ENCODE data around the gene ADSS1. TPM values are rescaled to one million over a fixed set of nuclear protein-coding genes. Genes with fewer than 3 reads are reported as not detected.

The ADSS1 gene
- polyA plus RNA-seq, 1 donor (not counting 4 experiments of a cell fraction or from before 2014, with no cell fraction given) = 1.7 TPM

- Histone ChIP-seq H3K27me3 (ENCODE audit: control insufficient read depth, extremely low read depth, insufficient read depth, low read length) (no peaks in the 10 kb centered on the region), H3K4me2 (ENCODE audit: control insufficient read depth, extremely low read depth, insufficient read depth, low read depth, low read length) (no peak overlapping the region), H3K4me3 (ENCODE audit: control insufficient read depth in 2 of 3, extremely low read depth in 1 of 3, insufficient read depth in 2 of 3, low read depth in 1 of 3, low read length in 3 of 3) (no peak overlapping the region), H2AFZ (ENCODE audit: control insufficient read depth, low read length) (no peak overlapping the region), H3K4me1 (ENCODE audit: control insufficient read depth, extremely low read depth, insufficient read depth, low read length) (peaks cover 3% of the 10 kb centered on the region), H4K20me1 (ENCODE audit: control insufficient read depth, extremely low read depth, insufficient read depth, low read length) (peaks cover 7% of the 10 kb centered on the region), H3K36me3 (ENCODE audit: control insufficient read depth in 2 of 2, extremely low read depth in 1 of 2, insufficient read depth in 2 of 2, low read length in 2 of 2) (peaks cover 3 to 19% of the 10 kb centered on the region in 2 experiments), H3K79me2 (ENCODE audit: control insufficient read depth, insufficient read depth, low read length) (no peaks in the 10 kb centered on the region), H3K9me1 (ENCODE audit: control insufficient read depth, extremely low read depth, insufficient read depth, low read length) (no peaks in the 10 kb centered on the region), H3K9me3 (ENCODE audit: control insufficient read depth, low read depth, low read length) (no peaks in the 10 kb centered on the region), H3K27ac (ENCODE audit: control insufficient read depth, insufficient read depth, low read length) (no peak overlapping the region), H3K9ac (ENCODE audit: control insufficient read depth, extremely low read depth, insufficient read depth, low read length) (no peak overlapping the region)
- FAIRE-seq (no peak), DNase-seq (ENCODE audit: low read depth, low spot score) (no peak)
- TF ChIP-seq EZH2 (IDR thresholded peaks at IDR 0.05; ENCODE audit: low read length) = no peak
- TF ChIP-seq CTCF (optimal IDR thresholded peaks at IDR 0.05 in 1 of 3, IDR thresholded peaks at IDR 0.05 in 1 of 3, conservative IDR thresholded peaks at IDR 0.05 in 1 of 3; ENCODE audit: extremely low read depth in 1 of 3, insufficient read depth in 2 of 3, low read length in 3 of 3) = no peak
- dilution Hi-C loops (cut with MboI; ENCODE audit: extremely low pct_ligation_motif_present, low sequenced_read_pairs) = no loop called here
Measured at GRCh38 chr14:104718871-104719270, 5.2 kb upstream of the ADSS1 start.

GRCh38 chr14:104719343-104719742, 4.7 kb upstream of the ADSS1 start:
- Histone ChIP-seq H3K27me3 (ENCODE audit: control insufficient read depth, extremely low read depth, insufficient read depth, low read length) (no peaks in the 10 kb centered on the region), H3K36me3 (ENCODE audit: control insufficient read depth in 2 of 2, extremely low read depth in 1 of 2, insufficient read depth in 2 of 2, low read length in 2 of 2) (peaks cover 3 to 17% of the 10 kb centered on the region in 2 experiments), H3K9ac (ENCODE audit: control insufficient read depth, extremely low read depth, insufficient read depth, low read length) (no peak overlapping the region), H2AFZ (ENCODE audit: control insufficient read depth, low read length) (no peak overlapping the region), H3K27ac (ENCODE audit: control insufficient read depth, insufficient read depth, low read length) (no peak overlapping the region), H3K9me3 (ENCODE audit: control insufficient read depth, low read depth, low read length) (no peaks in the 10 kb centered on the region), H3K4me3 (ENCODE audit: control insufficient read depth in 2 of 3, extremely low read depth in 1 of 3, insufficient read depth in 2 of 3, low read depth in 1 of 3, low read length in 3 of 3) (no peak overlapping the region), H3K4me1 (ENCODE audit: control insufficient read depth, extremely low read depth, insufficient read depth, low read length) (peaks cover 3% of the 10 kb centered on the region), H3K4me2 (ENCODE audit: control insufficient read depth, extremely low read depth, insufficient read depth, low read depth, low read length) (no peak overlapping the region), H3K79me2 (ENCODE audit: control insufficient read depth, insufficient read depth, low read length) (no peaks in the 10 kb centered on the region), H4K20me1 (ENCODE audit: control insufficient read depth, extremely low read depth, insufficient read depth, low read length) (peaks cover 7% of the 10 kb centered on the region), H3K9me1 (ENCODE audit: control insufficient read depth, extremely low read depth, insufficient read depth, low read length) (no peaks in the 10 kb centered on the region)
- dilution Hi-C loops (cut with MboI; ENCODE audit: extremely low pct_ligation_motif_present, low sequenced_read_pairs) = no loop called here
- no peak for TF ChIP-seq CTCF (optimal IDR thresholded peaks at IDR 0.05 in 1 of 3, IDR thresholded peaks at IDR 0.05 in 1 of 3, conservative IDR thresholded peaks at IDR 0.05 in 1 of 3; ENCODE audit: extremely low read depth in 1 of 3, insufficient read depth in 2 of 3, low read length in 3 of 3)
- FAIRE-seq (no peak), DNase-seq (ENCODE audit: low read depth, low spot score) (no peak)

Data from keratinocyte (primary cell).